Activated T-helper 17 cell treated with anti-CD3 and anti-CD28 coated beads, Interleukin-2, amount 50 U/mL, for 72 hours (primary cell): ENCODE data around the gene IQGAP2. TPM values are rescaled to one million over a fixed set of nuclear protein-coding genes. Genes with fewer than 3 reads are reported as not detected.

Experiments used
- ATAC-seq: fragments of 150-1000 bp; cut with Tn5 transposase; replicated peaks from 2 replicates; pipeline ENCODE4 v1.10.0; 2021; ENCODE audit warnings: mild to moderate bottlenecking, moderate library complexity
- H3K27ac Mint-ChIP-seq: one replicate; pipeline ENCODE4 v1.8.0; 2022; ENCODE audit warnings: mixed read lengths
- H3K27me3 Mint-ChIP-seq: one replicate; pipeline ENCODE4 v1.8.0; 2022; ENCODE audit warnings: mixed read lengths
- H3K36me3 Mint-ChIP-seq: one replicate; pipeline ENCODE4 v1.8.0; 2022; ENCODE audit warnings: low read depth, mild to moderate bottlenecking, mixed read lengths
- H3K4me1 Mint-ChIP-seq: one replicate; pipeline ENCODE4 v1.8.0; 2022; ENCODE audit warnings: mixed read lengths
- H3K4me3 Mint-ChIP-seq: one replicate; pipeline ENCODE4 v1.8.0; 2022; ENCODE audit warnings: mild to moderate bottlenecking, mixed read lengths
- H3K9me3 Mint-ChIP-seq: one replicate; pipeline ENCODE4 v1.8.0; 2022; ENCODE audit warnings: mixed read lengths
- total RNA-seq, 2 donors: library from RNA; stranded (reverse); gene quantifications; one replicate each; pipeline ENCODE4 v1.2.3, GENCODE V29; 2022

IQGAP2 gene
- total RNA-seq, 2 donors from 2014 or later, result 83.2 to 92.1 TPM

- no peak overlapping the region for H3K4me3 Mint-ChIP-seq
- no peaks in the 10 kb centered on the region for H3K9me3 Mint-ChIP-seq
- no peaks in the 10 kb centered on the region for H3K4me1 Mint-ChIP-seq
- H3K27me3 Mint-ChIP-seq, result no peaks in the 10 kb centered on the region
- H3K36me3 Mint-ChIP-seq, result no peaks in the 10 kb centered on the region
- no peak overlapping the region for H3K27ac Mint-ChIP-seq
- ATAC-seq, result no peak
These were observed 352.9 kb downstream of the IQGAP2 start for GRCh38 chr5:76755779-76756637.

DNA sequence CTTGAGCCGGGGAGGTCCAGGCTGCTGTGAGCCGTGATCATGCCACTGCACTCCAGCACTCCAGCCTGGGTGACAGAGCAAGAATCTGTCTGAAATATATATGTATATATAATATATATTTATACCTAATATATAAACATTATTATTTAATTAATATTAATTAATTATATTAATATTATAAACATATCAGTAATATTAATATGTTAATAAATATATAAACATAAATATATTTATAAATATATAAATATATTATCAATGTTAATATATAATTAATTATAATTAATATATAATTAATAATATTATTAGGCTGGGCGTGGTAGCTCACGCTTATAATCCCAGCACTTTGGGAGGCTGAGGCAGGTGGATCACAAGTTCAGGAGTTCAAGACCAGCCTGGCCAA is 354.0 kb downstream of the IQGAP2 start:
- Mint-ChIP-seq H3K4me3 (no peak overlapping the region), H3K4me1 (no peaks in the 10 kb centered on the region), H3K9me3 (no peaks in the 10 kb centered on the region), H3K27me3 (no peaks in the 10 kb centered on the region), H3K36me3 (no peaks in the 10 kb centered on the region), H3K27ac (no peak overlapping the region)
- no peak for ATAC-seq

Other genes with a start within 250 kb of the IQGAP2 start
- gene F2RL2, start 220.1 kb downstream of the IQGAP2 start, total RNA-seq, result 1 to 10 TPM in 1 of 2 donors, not detected in 1; 1.1 TPM